Adrenal gland (tissue), 12 donors: ENCODE results near the gene RSPO3. TPM values are rescaled to one million over a fixed set of nuclear protein-coding genes. Genes with fewer than 3 reads are reported as not detected.

Source experiments
- DNase-seq, 7 donors: peaks; one replicate each; pipeline ENCODE4 v3.0.0-alpha.2; 2019 to 2020
- H3K27ac ChIP-seq, 5 donors: fragments of 200-600 bp; sonication (generic) in 4 of 5; 1 replicate in 3 of 5; 2 replicates in 2 of 5; pipeline versions ENCODE4 v1.5.1 to v1.8.0; 2016 to 2020; ENCODE audit warnings: mild to moderate bottlenecking in 1 of 5
- H3K27me3 ChIP-seq: fragments of 200-600 bp; 2 replicates; pipeline ENCODE4 v1.8.0; 2021
- H3K36me3 ChIP-seq, 2 donors: fragments of 200-600 bp; replicated peaks in 1 of 2; 1 replicate in 1 of 2; 2 replicates in 1 of 2; pipeline versions ENCODE4 v1.5.1 to v1.8.0; 2018 to 2022
- H3K4me1 ChIP-seq, 2 donors: fragments of 200-600 bp; replicated peaks in 1 of 2; 1 replicate in 1 of 2; 2 replicates in 1 of 2; pipeline versions ENCODE4 v1.5.1 to v1.8.0; 2018 to 2021
- H3K4me3 ChIP-seq, 4 donors: fragments of 200-600 bp; sonication (generic) in 3 of 4; one replicate each; pipeline ENCODE4 v1.5.1; 2016 to 2018
- H3K9me3 ChIP-seq, 3 donors: fragments of 200-600 bp; sonication (generic) in 1 of 3; replicated peaks in 1 of 3; 1 replicate in 2 of 3; 2 replicates in 1 of 3; pipeline versions ENCODE4 v1.5.1 to v1.8.0; 2016 to 2021
- POLR2A ChIP-seq, 2 donors: fragments of 450-650 bp; IDR thresholded peaks; one replicate each; pipeline ENCODE4 v1.6.1; 2017; ENCODE audit warnings: antibody characterized with exemption in 2 of 2, mild to moderate bottlenecking in 2 of 2, moderate library complexity in 1 of 2
- WGBS, 4 donors: extraction: QIAGEN DNeasy Blood & Tissue Kit in 2 of 4; methylation state at CpG; one replicate each; pipeline versions ENCODE4 v1.1.5 to v1.1.7; 2013 to 2017; 5-methylcytosine and 5-hydroxymethylcytosine counted together
- intact Hi-C, 2 donors: fragments of 100-400 bp; cut with DNase I; formaldehyde crosslinking; loops; one replicate each; pipeline versions ENCODE4 v1.14.1 to v1.15.0; 2022 to 2023
- polyA plus RNA-seq, 3 donors: library from polyadenylated mRNA; stranded (reverse); fragments of 200-250 nt in 2 of 3; fragments of 350-450 nt in 1 of 3; fragmentation: Illumina TruSeq in 1 of 3; extraction: RNeasy Lipid Tissue Mini Kit (QIAGEN cat#74804) in 1 of 3; gene quantifications; one replicate each; pipeline ENCODE4 v1.2.3, GENCODE V29; 2013 to 2014
- total RNA-seq, 9 donors: library from RNA; depleted of rRNA in 4 of 9; stranded (reverse); fragments of >200 nt in 4 of 9; fragments of 120-200 nt in 1 of 9; fragmentation: NEBNext Ultra II Directional in 1 of 9; extraction: Animal tissue kit (Norgen Biotek cat#: 25700) in 1 of 9; gene quantifications; one replicate each; pipeline versions ENCODE4 v1.1.0 to v1.2.4, GENCODE V29; 2013 to 2023
- TF ChIP-seq, protein P1 (sequence below), 6 experiments: fragments of 450-650 bp in 4 of 6; fragments of 200-600 bp in 2 of 6; sonication (generic) in 1 of 6; IDR thresholded peaks; 1 replicate in 5 of 6; 2 replicates in 1 of 6; pipeline versions ENCODE4 v1.5.1 to v1.8.0; 2016 to 2021; ENCODE audit warnings: antibody characterized with exemption in 6 of 6, mild to moderate bottlenecking in 2 of 6, moderate library complexity in 1 of 6
- donor health status: healthy with polysubstance abuse.
- donor health status: Bipolar disorder and iron deficiency.
- donor health status: DM: yes; HTN: yes; CAD: no.
- donor health status: DM: no; HTN: no; CAD: no.
- donor health status: DM: no; HTN: no; CAD: no.
- donor health status: DM: yes; HTN: yes; CAD: no.

RSPO3 gene
- total and polyA plus RNA-seq, 12 donors: 3.2 to 36.5 (median 15.4) TPM

DNA sequence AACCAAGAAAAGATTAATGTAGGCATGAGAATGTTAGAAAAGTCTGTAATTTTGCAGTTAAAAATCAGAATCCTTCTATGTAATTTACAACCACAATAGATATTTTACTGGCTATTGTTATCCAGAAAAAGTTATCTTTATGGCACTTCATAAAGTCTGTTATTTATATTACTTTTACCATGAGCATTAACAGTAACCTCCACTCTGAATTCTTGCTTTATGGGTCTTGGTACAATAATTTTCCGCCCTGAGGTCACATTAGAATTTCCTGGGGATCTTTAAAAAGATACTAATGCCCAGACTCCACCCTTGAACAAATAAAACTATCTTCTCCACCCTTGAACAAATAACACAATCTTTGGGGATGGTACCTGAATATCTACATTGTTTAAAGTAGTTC is 9.6 kb downstream of the RSPO3 start:
- TF ChIP-seq, protein P1, sequence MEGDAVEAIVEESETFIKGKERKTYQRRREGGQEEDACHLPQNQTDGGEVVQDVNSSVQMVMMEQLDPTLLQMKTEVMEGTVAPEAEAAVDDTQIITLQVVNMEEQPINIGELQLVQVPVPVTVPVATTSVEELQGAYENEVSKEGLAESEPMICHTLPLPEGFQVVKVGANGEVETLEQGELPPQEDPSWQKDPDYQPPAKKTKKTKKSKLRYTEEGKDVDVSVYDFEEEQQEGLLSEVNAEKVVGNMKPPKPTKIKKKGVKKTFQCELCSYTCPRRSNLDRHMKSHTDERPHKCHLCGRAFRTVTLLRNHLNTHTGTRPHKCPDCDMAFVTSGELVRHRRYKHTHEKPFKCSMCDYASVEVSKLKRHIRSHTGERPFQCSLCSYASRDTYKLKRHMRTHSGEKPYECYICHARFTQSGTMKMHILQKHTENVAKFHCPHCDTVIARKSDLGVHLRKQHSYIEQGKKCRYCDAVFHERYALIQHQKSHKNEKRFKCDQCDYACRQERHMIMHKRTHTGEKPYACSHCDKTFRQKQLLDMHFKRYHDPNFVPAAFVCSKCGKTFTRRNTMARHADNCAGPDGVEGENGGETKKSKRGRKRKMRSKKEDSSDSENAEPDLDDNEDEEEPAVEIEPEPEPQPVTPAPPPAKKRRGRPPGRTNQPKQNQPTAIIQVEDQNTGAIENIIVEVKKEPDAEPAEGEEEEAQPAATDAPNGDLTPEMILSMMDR (IDR thresholded peaks at IDR 0.05): no peak
- no peak for TF ChIP-seq POLR2A (IDR thresholded peaks at IDR 0.05)
- 60 to 71% (median 67%) methylated on average over 1 of the region's 1 CpG for WGBS, 4 donors
- Histone ChIP-seq H3K9me3 (no peaks in the 10 kb centered on the region), H3K4me3 (no peak overlapping the region), H3K36me3 (no peaks in the 10 kb centered on the region), H3K27ac (no peak overlapping the region), H3K27me3 (no peaks in the 10 kb centered on the region), H3K4me1 (no peaks in the 10 kb centered on the region)
- DNase-seq: no peak
- intact Hi-C loops: no loop called here

DNA sequence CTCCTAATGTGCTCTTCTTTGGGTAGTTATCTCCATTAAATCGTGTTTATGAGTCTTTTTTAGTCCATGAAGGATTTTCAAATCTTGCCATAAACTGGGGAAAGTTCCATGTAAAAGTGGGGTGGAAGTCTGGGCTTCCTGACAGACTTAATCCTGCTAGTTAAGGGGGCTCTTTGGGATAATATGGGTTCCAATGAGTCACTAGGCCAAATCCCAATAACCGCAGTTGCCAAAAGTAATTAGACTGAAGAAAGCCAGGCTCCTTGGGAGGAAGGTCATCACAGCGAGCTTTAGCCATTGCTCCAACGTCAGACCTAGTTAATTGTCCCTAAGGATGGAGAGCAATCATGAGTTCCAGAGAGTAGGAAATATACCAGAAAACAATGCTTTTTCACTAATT is 10.8 kb downstream of the RSPO3 start:
- Histone ChIP-seq H3K4me3 (no peak overlapping the region), H3K4me1 (no peaks in the 10 kb centered on the region), H3K27ac (no peak overlapping the region), H3K9me3 (no peaks in the 10 kb centered on the region), H3K27me3 (no peaks in the 10 kb centered on the region), H3K36me3 (no peaks in the 10 kb centered on the region)
- intact Hi-C loops: no loop called here
- TF ChIP-seq POLR2A (IDR thresholded peaks at IDR 0.05): no peak
- TF ChIP-seq, protein P1 (IDR thresholded peaks at IDR 0.05): no peak
- no peak for DNase-seq
- 51 to 61% (median 57%) methylated on average over 4 of the region's 4 CpGs for WGBS, 4 donors

DNA sequence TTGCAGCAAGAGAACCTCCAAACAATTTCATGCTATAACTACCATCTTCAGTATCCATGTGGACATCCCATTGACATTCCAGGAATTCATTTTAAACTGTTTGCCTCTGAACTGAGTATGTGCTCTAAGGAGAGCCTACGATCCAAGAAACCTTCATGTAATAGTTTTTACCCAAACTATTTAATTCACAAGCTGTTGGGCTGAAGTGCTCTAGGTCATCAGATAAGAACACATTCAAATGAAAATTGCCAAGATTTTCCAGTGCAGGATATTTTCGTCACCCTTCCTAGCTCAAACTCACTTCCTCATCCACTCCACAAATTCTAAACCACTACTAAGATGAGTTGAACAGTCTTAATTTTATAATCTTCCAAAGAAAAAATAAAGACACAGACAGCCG is 12.8 kb downstream of the RSPO3 start:
- intact Hi-C loops: no loop called here
- no peak for DNase-seq
- Histone ChIP-seq H3K4me1 (no peaks in the 10 kb centered on the region), H3K36me3 (no peaks in the 10 kb centered on the region), H3K27me3 (no peaks in the 10 kb centered on the region), H3K4me3 (no peak overlapping the region), H3K27ac (no peak overlapping the region), H3K9me3 (no peaks in the 10 kb centered on the region)
- WGBS, 4 donors: 41 to 55% (median 52%) methylated on average over 3 of the region's 3 CpGs
- no peak for TF ChIP-seq POLR2A (IDR thresholded peaks at IDR 0.05)
- TF ChIP-seq, protein P1 (IDR thresholded peaks at IDR 0.05): no peak

DNA sequence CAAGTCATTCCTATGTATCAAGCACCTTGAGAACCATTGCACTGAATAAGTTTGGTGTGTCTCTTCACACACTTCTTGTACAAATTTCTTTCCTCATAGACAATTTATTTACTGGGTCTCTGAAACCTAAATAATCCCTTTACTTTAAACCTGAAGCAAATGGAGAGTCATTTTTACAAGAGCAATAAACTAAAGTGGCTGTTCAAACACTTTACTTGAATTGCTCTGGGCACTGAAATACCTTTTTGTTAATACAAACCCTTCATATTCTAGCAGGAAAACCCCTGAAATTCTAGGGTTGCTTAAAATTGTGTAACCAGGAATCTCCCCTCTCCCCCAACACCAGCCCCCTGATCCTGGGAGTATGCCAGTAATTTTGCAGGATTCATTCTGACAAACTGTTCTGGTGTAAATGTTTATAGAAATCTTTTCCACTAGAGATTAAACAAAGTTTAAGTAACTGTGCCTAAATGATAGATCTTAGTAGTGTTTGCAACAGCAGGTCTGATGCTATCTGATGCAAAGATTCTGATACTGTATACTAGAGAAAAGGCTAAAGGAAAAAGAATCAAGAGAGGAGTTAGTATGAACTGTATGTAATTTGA is 13.4 kb downstream of the RSPO3 start:
- intact Hi-C loops: no loop called here
- TF ChIP-seq POLR2A (IDR thresholded peaks at IDR 0.05): no peak
- TF ChIP-seq, protein P1 (IDR thresholded peaks at IDR 0.05): no peak
- H3K27ac ChIP-seq: no peak overlapping the region
- H3K27me3 ChIP-seq: no peaks in the 10 kb centered on the region
- no peaks in the 10 kb centered on the region for H3K4me1 ChIP-seq
- H3K4me3 ChIP-seq: no peak overlapping the region
- H3K36me3 ChIP-seq: no peaks in the 10 kb centered on the region
- no peak for DNase-seq
- no peaks in the 10 kb centered on the region for H3K9me3 ChIP-seq
